ENCODE measurements around the gene LY6G6C. TPM values are rescaled to one million over a fixed set of nuclear protein-coding genes. Genes with fewer than 3 reads are reported as not detected.
A peak's percentile ranks its signal among the peaks of the same experiment; 100 is the strongest.

LY6G6C gene
- total and polyA plus RNA-seq, 2 of the 4 experiments (the other 2 are of a cell fraction): not detected

DNA sequence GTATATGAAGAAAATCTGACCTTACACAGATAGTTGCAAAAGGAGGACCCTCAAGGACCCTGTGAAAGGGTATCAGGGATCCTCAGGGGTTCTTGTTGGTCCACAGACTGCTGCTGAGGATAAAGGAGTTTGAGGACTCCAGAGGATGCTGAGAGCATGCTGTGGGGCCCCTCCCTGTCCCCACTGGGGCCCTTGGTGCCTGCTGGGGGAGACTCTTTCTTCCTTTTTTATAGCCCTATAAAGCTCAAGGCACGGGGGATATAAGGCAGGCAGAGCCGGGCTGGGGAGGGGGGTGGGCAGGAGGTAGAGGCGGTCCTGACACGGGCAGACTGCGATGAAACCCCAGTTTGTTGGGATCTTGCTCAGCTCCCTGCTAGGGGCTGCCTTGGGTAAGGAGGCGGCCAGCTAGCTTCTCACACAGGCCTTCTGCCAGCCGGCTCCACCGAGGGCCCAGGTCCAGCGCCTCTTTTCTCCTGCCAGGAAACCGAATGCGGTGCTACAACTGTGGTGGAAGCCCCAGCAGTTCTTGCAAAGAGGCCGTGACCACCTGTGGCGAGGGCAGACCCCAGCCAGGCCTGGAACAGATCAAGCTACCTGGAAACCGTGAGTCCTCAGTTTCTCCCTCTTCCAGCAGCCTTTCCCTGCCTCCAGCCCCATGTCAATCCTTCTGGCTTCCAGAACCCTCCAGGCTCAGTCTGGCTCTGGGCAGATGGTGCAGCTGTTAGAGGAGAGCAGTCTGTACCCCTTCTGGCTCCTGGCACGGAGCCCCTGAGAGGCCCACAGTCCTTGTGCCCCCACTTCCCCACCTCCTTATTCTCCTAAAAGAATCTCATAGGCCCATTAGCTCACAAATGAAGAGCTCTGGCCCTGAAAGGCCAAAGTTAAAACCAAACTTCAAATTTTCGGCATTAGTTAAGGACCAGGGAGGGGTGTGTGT, 6.3 kb downstream of the LY6G6C start, which contains the start of gene LY6G6D:
LY6G6D (plus strand) TSS at position 327 of the 937 bp plus-strand sequence; CDS start at position 335, 8 bp downstream.
- Histone ChIP-seq H3K79me1 (ENCODE audit: low read depth in 1 of 2, low read length in 2 of 2) (no peaks in the 10 kb centered on the region), H3K4me2 (ENCODE audit: low read depth, low read length) (no peak within 1 kb of the TSS), H3K4ac (ENCODE audit: low read depth, low read length) (no peak within 1 kb of the TSS), H2BK15ac (ENCODE audit: low read depth, low read length) (no peak within 1 kb of the TSS), H3K9ac (ENCODE audit: low read depth, low read length) (no peak within 1 kb of the TSS), H4K20me1 (ENCODE audit: insufficient read depth, low read length) (no peaks in the 10 kb centered on the region; the same call in 1 of the 2 replicates), H3K36me3 (ENCODE audit: control insufficient read depth, insufficient read depth, low read length) (no peaks in the 10 kb centered on the region), H2AK9ac (replicated peaks; ENCODE audit: low read depth, low read length, poor library complexity) (peak within 1 kb of the TSS; percentile 52), H2AK5ac (ENCODE audit: low read depth, low read length) (no peak within 1 kb of the TSS), H3K4me3 (ENCODE audit: insufficient read depth, low read depth, low read length) (no peak within 1 kb of the TSS), H2BK120ac (ENCODE audit: low read depth, low read length) (no peak within 1 kb of the TSS), H3K9me1 (ENCODE audit: insufficient read depth, low read length) (peaks cover 4% of the 10 kb centered on the region; the same call in 1 of the 2 replicates), H2BK5ac (ENCODE audit: low read depth, low read length, poor library complexity, severe bottlenecking) (no peak within 1 kb of the TSS), H3K4me1 (ENCODE audit: control insufficient read depth, insufficient read depth, low read length) (no peaks in the 10 kb centered on the region), H2BK20ac (ENCODE audit: low read depth, low read length) (no peak within 1 kb of the TSS), H2AFZ (replicated peaks; ENCODE audit: low read length, poor library complexity) (no peak within 1 kb of the TSS), H4K8ac (ENCODE audit: low read depth in 2 of 2, low read length in 2 of 2) (no peak within 1 kb of the TSS), H3K23ac (ENCODE audit: low read depth, low read length) (0 out of 2 replicates have a peak within 1 kb of the TSS, but pooled peaks have one; percentile 59), H3K27ac (ENCODE audit: insufficient read depth, low read length) (no peak within 1 kb of the TSS), H3K27me3 (ENCODE audit: control insufficient read depth, insufficient read depth, low read length) (peaks cover 32% of the 10 kb centered on the region), H3K14ac (replicated peaks; ENCODE audit: low read depth, low read length) (no peak within 1 kb of the TSS), H4K5ac (ENCODE audit: low read depth, low read length) (no peak within 1 kb of the TSS), H3K56ac (ENCODE audit: extremely low read depth, insufficient read depth, low read length) (no peak within 1 kb of the TSS), H4K91ac (ENCODE audit: insufficient read depth, low read depth, low read length) (no peak within 1 kb of the TSS), H3K18ac (ENCODE audit: low read depth, low read length) (no peak within 1 kb of the TSS), H3K9me3 (ENCODE audit: control insufficient read depth, insufficient read depth, low read length) (no peaks in the 10 kb centered on the region)
- TF ChIP-seq NFE2L2 (IDR thresholded peaks at IDR 0.05; ENCODE audit: low read depth, low read length) (no peak), RFX5 (IDR thresholded peaks at IDR 0.05; ENCODE audit: low read depth, low read length) (no peak), POLR2A (IDR thresholded peaks at IDR 0.05; ENCODE audit: low read depth, low read length) (no peak)
- dilution Hi-C loops (cut with HindIII; ENCODE audit: low sequenced_read_pairs, unreplicated experiment) (no loop called here), in situ Hi-C loops (cut with MboI; ENCODE audit: low sequenced_read_pairs) (no loop called here), intact Hi-C loops (cut with micrococcal nuclease) (no loop called here)
- no peak for DNase-seq
- WGBS, 2 experiments (ENCODE audit: extremely low coverage in 2 of 2, insufficient read length in 1 of 2): 52% methylated on average over 8 of the region's 16 CpGs; no CpG with 5 or more reads in 1 of the 2 experiments
- no TSS peak for BruUV-seq (replicated peaks)
- ChIA-PET POLR2A (ENCODE audit: unreplicated experiment) (interaction anchor here (0.5 kb wide), 1 partner anchor 24 kb away, joined by 3 read pairs; the partner anchor contains the start of gene MSH5), CTCF (interaction anchor here (0.6 kb wide), 1 partner anchor 17 kb away, joined by 3 read pairs; no protein-coding TSS in a partner anchor)
- no peak for ATAC-seq (ENCODE audit: low read depth)
